Coronary artery (tissue), 2 donors: ENCODE results near the gene PHC2.

Experiments
- DNase-seq: peaks from one replicate; pipeline ENCODE4 v3.0.0-alpha.2; 2017; ENCODE audit warnings: low spot score
- H3K27ac ChIP-seq, 2 donors: fragments of 200-600 bp; sonication (generic); one replicate each; pipeline ENCODE4 v1.5.1; 2016 to 2019
- H3K4me3 ChIP-seq: fragments of 200-600 bp; sonication (generic); 2 replicates; pipeline ENCODE4 v1.5.1; 2016; ENCODE audit warnings: mild to moderate bottlenecking, moderate library complexity
- TF ChIP-seq, protein P1 (sequence below): fragments of 200-600 bp; sonication (generic); IDR thresholded peaks from one replicate; pipeline ENCODE4 v1.5.1; 2019; ENCODE audit warnings: antibody characterized with exemption

Gene PHC2

DNA sequence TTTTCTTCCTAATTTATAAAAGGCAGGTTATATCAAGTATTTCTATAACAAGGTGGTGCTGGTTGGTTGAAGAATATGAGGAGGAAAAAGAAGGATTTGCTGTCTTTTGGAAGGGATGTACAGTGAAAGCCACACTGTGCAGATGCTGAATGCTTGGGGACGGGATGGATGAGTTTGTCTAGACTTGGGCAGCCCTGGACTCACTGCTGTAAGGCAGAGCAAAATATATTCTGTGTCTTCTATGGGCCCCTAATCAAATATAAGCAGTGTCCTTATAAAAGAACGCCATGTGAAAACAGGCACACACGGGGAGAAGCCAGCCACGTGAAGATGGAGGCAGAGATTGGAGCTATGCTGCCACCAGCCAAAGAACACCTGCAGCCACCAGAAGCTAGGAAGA, 47.4 kb downstream of the PHC2 start:
- DNase-seq = no peak
- H3K27ac ChIP-seq = no peak overlapping the region
- no peak overlapping the region for H3K4me3 ChIP-seq
- TF ChIP-seq, protein P1, sequence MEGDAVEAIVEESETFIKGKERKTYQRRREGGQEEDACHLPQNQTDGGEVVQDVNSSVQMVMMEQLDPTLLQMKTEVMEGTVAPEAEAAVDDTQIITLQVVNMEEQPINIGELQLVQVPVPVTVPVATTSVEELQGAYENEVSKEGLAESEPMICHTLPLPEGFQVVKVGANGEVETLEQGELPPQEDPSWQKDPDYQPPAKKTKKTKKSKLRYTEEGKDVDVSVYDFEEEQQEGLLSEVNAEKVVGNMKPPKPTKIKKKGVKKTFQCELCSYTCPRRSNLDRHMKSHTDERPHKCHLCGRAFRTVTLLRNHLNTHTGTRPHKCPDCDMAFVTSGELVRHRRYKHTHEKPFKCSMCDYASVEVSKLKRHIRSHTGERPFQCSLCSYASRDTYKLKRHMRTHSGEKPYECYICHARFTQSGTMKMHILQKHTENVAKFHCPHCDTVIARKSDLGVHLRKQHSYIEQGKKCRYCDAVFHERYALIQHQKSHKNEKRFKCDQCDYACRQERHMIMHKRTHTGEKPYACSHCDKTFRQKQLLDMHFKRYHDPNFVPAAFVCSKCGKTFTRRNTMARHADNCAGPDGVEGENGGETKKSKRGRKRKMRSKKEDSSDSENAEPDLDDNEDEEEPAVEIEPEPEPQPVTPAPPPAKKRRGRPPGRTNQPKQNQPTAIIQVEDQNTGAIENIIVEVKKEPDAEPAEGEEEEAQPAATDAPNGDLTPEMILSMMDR = no peak

DNA sequence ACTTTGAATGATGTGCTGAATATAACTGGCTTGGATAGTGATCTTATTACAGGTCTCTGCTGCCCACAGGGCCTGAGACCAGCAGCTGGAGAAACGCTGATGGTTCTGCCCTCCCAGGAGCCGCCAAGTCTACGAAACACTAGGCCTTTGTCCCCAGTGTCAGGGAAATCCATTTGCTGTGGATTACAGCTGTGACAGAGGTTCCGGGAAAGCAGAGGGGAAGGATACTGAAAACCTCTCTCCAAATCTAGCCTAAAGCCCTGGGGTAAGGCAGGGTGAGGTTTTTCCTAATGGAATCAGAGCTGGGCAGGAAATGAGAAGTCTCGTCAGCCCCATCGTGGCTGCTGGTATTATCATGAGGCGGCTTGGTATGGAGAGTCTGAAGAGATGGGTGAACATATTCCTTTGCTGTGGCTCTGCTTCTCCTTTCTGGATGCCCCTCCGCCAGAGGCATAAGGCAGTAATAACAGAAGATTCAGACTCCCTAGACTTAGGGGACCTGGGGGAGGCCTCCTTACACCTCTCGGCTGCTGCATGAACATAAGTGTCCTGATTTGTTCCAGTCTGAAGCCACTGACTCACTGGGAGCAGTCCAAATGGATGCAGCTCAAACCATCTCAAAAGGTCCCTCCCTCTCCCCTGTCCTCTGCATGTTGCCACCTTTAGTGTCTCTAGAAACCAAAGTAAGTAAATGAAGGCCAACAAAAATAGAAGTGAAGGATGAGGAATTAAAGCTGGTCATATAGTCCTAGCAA, 48.1 kb downstream of the PHC2 start:
- Histone ChIP-seq H3K27ac (peak overlapping the region in 1 of 2 donors; percentile 38), H3K4me3 (no peak overlapping the region)
- no peak for DNase-seq
- TF ChIP-seq, protein P1 = no peak

DNA sequence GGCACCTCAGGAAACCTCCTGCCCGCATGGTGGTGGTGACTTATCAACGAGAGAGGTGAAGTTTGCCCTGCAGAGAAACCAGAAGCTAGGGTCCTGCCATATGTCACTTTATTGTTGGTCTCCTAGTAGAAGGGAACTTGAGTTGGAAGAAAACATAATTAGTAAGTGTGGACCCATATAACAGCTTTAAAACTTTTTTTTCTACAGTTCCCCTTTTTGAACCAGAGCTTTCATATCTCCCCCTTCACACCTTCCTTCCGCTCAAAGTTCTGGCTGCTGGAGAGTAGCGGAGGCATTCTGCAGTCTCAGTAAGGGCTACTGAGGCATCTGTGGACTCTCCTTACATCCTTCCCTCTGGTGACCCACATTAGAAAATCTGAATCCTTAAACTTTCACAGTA, 48.9 kb downstream of the PHC2 start:
- H3K4me3 ChIP-seq = no peak overlapping the region
- TF ChIP-seq, protein P1 = no peak
- DNase-seq = no peak
- no peak overlapping the region for H3K27ac ChIP-seq

DNA sequence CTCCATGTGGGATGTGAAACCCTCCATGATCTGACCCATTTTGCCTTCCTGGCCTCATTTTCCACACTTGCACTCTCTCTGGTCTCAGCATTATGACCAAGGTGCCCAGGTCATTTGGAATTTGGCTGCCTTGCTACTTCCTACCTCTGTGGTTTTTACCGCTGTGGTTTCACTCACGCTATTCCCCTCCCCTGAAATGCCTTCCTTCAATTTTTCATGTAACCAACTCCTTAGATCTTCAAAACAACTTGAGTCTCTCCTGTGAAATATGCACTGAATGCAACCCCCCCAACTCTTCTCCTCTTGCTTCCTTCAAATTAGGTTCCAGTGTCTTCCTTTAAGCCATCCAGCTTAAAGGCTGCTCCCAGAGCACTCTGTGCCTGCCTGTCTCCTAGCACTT, 50.1 kb downstream of the PHC2 start:
- no peak overlapping the region for H3K27ac ChIP-seq
- no peak for DNase-seq
- no peak overlapping the region for H3K4me3 ChIP-seq
- TF ChIP-seq, protein P1 = no peak

DNA sequence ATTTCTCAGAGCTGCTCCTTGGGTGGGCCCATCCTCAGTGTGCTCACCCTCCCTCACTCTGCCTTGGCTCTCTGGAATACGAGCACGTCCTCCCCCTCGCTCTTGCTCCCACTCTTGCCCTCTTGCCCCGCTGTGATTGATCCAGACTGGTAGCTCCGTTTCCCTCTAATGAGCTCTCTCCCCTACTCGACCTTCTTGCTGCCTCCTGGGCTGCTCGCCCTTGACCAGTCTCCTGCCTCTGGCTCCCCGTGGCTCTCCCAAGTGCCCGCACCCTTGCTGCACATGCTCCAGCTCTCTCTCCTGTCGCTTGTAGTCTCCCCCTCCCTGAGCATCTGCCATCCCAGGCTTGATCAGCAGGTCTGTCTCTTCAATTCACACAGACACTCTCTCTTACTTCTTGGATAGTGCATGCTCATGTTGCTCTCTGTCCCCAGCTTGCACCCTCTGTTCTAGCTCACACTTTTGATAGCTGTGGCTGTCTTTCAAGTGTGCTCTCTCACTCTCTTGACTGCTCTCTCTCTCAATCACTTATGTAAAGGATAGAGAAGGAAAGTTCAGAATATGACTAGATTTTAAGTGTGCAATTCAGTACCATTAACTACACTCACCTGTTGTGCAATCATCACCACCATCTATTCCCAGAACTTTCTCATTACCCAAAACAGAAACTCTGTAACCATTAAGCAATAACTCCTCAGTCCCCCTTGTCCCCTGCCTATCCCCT, 51.1 kb downstream of the PHC2 start:
- DNase-seq = no peak
- TF ChIP-seq, protein P1 = no peak
- H3K27ac ChIP-seq = no peak overlapping the region

DNA sequence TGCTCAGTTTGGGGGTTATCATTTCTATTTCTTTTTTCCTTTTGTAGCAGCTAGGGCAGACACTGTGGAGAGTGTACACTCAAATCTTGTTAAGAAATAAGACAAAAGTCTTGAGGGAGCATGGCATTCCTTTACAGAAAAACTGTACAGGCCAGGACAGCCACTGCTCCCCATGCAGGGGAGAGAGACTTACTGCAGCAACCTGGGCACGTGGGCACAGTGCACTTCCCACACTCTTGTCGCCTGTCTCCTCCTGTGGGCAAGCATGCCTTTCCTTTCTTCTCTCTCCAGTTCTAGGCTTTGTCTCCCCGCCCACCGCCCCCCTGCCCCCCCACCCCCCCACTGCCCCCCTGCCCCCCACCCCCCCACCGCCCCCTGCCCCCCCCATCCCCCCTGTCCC, 51.9 kb downstream of the PHC2 start:
- H3K27ac ChIP-seq = no peak overlapping the region
- TF ChIP-seq, protein P1 = no peak
- no peak for DNase-seq
- H3K4me3 ChIP-seq = no peak overlapping the region

More for the DNA sequence above, 51.1 kb downstream of the PHC2 start:
- no peak overlapping the region for H3K4me3 ChIP-seq

DNA sequence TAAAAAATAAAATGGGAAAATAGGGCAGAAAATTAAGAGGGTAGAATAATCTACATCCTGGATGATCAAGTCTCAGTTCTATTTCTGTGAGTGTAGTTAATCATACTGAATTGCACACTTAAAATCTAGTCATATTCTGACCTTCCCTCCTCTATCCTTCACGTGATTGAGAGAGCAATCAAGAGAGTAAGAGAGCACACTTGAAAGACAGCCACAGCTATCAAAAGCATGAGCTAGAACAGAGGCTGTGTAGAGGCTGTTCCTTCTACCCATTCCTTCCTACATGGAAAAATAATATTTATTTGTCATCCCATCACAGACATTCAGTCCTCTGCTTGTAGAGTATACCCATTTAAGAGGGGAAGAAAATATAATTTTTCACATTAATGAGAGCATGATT, 52.4 kb downstream of the PHC2 start:
- DNase-seq = no peak
- Histone ChIP-seq H3K4me3 (no peak overlapping the region), H3K27ac (no peak overlapping the region)
- TF ChIP-seq, protein P1 = no peak
